GM12864 (cell line): ENCODE measurements around the gene SLC16A5.
"Not testable (repeated sequence)": the region's sequence is repeated elsewhere in the genome, so short reads cannot be mapped to it uniquely, and the experiment has no call there.

Experiments used
- DNase-seq: peaks from one replicate; pipeline ENCODE4 v3.0.0-alpha.2; 2011; ENCODE audit warnings: low read depth
- H3K4me3 ChIP-seq: 2 replicates; pipeline ENCODE4 v1.5.1; 2011; ENCODE audit warnings: mild to moderate bottlenecking, low read depth, low read length, control low read depth
- TF ChIP-seq, protein P1 (sequence below): IDR thresholded peaks from 2 replicates; pipeline ENCODE4 v1.5.1; 2011; ENCODE audit warnings: low read depth, mild to moderate bottlenecking, moderate library complexity, low read length, control low read depth, inconsistent platforms; ENCODE audit errors: missing control alignments

The SLC16A5 gene

DNA sequence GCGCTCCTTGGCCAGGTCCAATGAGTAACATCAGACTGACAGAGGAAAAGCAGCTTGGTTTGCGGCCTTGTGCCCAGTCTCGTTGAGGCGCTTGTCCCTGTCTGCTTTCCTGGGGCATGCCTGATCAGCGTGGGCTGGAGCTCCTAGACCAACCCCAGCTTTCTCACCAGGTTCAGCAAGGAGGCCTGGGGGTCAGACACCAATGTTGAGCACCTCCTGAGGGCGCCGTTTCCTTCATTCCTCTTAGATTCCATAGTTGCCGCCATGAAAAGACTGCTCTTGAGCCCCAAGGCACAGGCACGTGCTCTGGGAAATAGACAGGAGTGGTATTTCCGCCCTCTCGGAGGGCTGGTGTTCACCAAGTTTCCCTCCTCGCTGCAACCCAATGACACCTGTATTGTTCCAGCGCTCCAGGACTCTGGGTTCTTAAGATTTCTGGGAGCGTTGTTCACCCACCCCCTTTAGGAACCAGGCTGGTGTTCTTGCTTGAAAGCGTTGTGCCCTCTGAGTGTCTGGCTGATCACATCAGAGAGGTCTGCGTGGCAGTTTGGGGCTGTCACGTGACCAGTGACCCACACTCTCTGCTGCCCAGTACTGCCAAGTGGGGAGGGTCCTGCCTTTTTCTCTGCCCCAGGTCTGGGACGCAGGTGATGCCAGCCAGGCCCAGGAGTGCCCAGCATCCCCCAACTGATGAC is 22.7 kb upstream of the SLC16A5 start:
- no peak for DNase-seq
- H3K4me3 ChIP-seq: no peak overlapping the region
- TF ChIP-seq, protein P1, sequence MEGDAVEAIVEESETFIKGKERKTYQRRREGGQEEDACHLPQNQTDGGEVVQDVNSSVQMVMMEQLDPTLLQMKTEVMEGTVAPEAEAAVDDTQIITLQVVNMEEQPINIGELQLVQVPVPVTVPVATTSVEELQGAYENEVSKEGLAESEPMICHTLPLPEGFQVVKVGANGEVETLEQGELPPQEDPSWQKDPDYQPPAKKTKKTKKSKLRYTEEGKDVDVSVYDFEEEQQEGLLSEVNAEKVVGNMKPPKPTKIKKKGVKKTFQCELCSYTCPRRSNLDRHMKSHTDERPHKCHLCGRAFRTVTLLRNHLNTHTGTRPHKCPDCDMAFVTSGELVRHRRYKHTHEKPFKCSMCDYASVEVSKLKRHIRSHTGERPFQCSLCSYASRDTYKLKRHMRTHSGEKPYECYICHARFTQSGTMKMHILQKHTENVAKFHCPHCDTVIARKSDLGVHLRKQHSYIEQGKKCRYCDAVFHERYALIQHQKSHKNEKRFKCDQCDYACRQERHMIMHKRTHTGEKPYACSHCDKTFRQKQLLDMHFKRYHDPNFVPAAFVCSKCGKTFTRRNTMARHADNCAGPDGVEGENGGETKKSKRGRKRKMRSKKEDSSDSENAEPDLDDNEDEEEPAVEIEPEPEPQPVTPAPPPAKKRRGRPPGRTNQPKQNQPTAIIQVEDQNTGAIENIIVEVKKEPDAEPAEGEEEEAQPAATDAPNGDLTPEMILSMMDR: no peak

DNA sequence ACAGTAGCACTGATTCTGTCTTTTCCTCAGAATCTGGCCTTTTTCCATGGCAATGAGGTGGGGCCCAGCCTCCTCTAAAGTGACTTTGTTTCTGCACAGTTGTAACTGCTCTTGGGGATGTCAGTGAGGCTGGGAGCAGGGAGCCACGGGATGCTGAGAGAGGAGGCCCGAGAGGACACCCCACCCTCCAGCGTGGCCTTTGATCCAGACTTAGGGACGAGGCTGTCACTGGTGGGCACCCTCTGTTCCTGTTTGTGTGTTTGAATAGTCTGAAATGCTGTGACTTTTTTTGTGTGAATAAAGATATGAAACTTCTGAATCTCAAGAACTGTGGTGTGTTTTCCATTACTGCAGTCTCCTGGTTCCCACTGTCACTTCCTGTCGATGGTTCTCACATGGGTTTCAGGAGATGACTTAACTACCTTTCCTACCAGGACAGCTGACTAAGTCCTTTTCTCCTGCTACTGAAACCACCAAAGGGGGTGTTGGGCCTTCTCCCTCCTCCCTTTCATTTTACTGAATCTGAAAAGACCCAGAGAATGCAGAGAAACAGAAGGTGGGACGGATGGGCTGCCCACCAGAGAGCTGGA is 22.1 kb upstream of the SLC16A5 start:
- TF ChIP-seq, protein P1: no peak
- H3K4me3 ChIP-seq: no peak overlapping the region
- no peak for DNase-seq

DNA sequence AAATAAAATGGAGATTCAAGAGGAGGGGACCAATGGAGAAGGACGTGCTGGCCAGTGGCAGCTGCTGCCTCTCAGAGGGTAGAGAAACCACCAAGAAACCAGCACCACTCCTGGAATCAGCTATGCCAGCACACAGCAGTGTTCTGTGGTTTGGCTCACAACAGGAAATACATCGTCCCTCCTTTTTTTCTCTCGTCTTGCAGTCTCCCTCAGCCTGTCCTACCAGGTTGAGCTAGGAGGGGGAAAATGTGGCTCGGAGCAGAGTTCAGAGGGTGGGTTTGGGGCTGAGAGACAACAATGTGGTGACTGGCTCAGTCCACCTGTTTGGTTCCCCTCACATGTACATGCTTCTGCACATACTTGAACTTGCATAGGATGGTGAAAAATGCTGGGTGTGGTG is 19.9 kb upstream of the SLC16A5 start:
- TF ChIP-seq, protein P1: no peak
- DNase-seq: no peak
- no peak overlapping the region for H3K4me3 ChIP-seq

DNA sequence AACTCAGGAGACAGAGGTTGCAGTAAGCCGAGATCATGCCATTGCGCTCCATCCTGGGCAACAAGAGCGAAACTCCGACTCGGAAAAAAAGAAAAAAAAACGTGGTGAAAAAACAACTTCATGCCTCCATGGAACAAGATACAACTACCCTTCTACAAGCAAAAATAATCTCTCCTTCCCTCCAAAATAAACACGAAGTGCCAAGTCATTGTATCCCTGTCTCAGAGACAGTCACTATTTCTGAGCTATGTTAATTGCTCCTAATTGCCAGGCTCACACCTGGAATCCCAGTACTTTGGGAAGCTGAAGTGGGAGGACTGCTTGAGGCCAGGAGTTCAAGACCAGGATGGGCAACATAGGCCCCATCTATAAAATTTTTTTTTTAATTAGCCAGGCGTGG is 19.0 kb upstream of the SLC16A5 start:
- TF ChIP-seq, protein P1: no peak
- DNase-seq: no peak
- no peak overlapping the region for H3K4me3 ChIP-seq

DNA sequence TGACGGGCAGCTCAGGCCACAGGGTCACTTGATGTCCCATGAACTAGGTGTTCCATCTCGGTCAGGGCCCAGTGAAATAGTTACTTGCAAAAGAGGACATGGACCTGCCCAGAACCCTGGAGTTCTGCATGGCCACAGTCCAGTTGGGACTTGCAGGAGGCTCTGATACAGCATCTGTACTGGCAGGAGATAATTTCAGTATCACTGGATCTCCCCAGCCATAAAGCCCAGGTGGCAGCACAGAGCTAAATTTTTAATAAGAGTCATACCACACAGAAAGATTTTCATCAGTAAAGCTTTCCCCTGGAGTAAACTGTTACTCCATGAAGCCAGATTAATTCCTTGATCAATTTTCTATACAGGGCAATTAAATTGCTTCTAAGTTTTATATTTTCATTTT is 18.0 kb upstream of the SLC16A5 start:
- no peak for DNase-seq
- TF ChIP-seq, protein P1: peak; percentile 13

DNA sequence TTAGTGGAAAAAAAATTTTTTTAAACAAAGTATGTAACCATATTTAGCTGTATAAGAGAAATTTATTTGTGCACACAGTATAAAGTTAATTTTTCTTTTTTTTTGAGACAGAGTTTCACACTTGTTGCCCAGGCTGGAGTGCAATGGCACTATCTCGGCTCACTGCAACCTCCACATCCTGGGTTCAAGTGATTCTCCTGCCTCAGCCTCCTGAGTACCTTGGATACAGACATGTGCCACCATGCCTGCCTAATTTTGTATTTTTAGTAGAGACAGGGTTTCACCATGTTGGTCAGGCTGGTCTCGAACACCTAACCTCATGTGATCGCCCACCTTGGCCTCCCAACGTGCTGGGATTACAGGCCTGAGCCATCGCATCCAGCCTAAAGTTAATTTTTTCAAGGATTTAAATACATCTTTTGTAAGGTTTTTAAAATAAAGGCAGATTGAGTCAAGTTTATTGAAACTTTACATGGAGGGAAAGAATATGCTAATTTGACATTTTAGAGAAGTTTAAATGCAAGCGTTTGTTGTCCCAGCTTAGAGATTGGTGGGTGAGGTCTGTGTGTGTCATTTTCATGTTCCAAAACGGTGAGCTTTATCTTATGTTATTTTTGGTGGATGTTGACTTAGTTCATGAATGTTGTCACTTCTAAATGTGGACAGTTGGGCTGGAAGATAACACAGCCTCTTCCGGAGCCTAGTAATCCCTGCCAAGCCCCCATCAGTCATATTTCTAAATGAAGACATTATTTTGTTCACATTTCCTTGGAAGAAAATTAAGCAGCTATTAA is 16.1 kb upstream of the SLC16A5 start:
- DNase-seq: not testable (repeated sequence)

More for the DNA sequence above, 18.0 kb upstream of the SLC16A5 start:
- H3K4me3 ChIP-seq: no peak overlapping the region

DNA sequence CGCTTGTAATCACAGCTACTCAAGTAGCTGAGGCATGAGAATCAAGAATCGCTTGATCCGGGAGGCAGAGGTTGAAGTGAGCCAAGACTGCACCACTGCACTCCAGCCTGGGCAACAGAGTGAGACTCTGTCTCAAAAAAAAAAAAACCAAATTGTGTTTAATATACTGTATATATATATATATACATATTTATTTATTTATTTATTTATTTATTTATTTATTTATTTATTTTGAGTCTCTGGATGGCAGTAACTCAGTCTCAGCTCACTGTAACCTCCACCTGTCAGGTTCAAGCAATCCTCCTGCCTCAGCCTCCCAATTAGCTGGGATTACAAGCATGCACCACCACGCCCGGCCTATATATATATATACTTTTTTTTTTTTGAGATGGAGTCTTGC is 14.8 kb upstream of the SLC16A5 start:
- not testable (repeated sequence) for H3K4me3 ChIP-seq, DNase-seq

More for the DNA sequence above, 16.1 kb upstream of the SLC16A5 start:
- not testable (repeated sequence) for H3K4me3 ChIP-seq
